Esophagus muscularis mucosa (tissue), 4 donors: ENCODE data around the gene AKAP13. TPM values are rescaled to one million over a fixed set of nuclear protein-coding genes. Genes with fewer than 3 reads are reported as not detected.

Experiments used
- DNase-seq: peaks from one replicate; pipeline ENCODE4 v3.0.0-alpha.2; 2017; ENCODE audit errors: extremely low spot score
- H3K27ac ChIP-seq, 4 donors: fragments of 200-600 bp; sonication (generic); replicated peaks in 1 of 4; 1 replicate in 3 of 4; 2 replicates in 1 of 4; pipeline ENCODE4 v1.5.1; 2016 to 2019; ENCODE audit warnings: mild to moderate bottlenecking in 1 of 4
- H3K27me3 ChIP-seq, 4 donors: fragments of 200-600 bp; sonication (generic); one replicate each; pipeline versions ENCODE4 v1.5.1 to v1.6.0; 2016 to 2019
- H3K36me3 ChIP-seq, 4 donors: fragments of 200-600 bp; sonication (generic); one replicate each; pipeline ENCODE4 v1.5.1; 2016 to 2019
- H3K4me1 ChIP-seq, 4 donors: fragments of 200-600 bp; sonication (generic); one replicate each; pipeline ENCODE4 v1.5.1; 2016 to 2019
- H3K4me3 ChIP-seq, 4 donors: fragments of 200-600 bp; sonication (generic); 1 replicate in 2 of 4; 2 replicates in 2 of 4; pipeline ENCODE4 v1.5.1; 2016 to 2019; ENCODE audit warnings: mild to moderate bottlenecking in 4 of 4, moderate library complexity in 1 of 4
- H3K9me3 ChIP-seq, 4 donors: fragments of 200-600 bp; sonication (generic); 1 replicate in 3 of 4; 2 replicates in 1 of 4; pipeline ENCODE4 v1.5.1; 2016 to 2019
- CTCF ChIP-seq, 3 experiments: fragments of 200-600 bp in 2 of 3; fragments of 450-650 bp in 1 of 3; sonication (generic) in 2 of 3; IDR thresholded peaks; one replicate each; pipeline ENCODE4 v1.5.1; 2017 to 2019; ENCODE audit warnings: antibody characterized with exemption in 3 of 3, mild to moderate bottlenecking in 2 of 3, moderate library complexity in 1 of 3
- EP300 ChIP-seq: sonication (generic); formaldehyde crosslinking; IDR thresholded peaks from one replicate; pipeline ENCODE4 v1.6.1; 2017; ENCODE audit warnings: antibody characterized with exemption
- POLR2A ChIP-seq: fragments of 450-650 bp; IDR thresholded peaks from one replicate; pipeline ENCODE4 v1.6.1; 2017; ENCODE audit warnings: antibody characterized with exemption, moderate library complexity, mild to moderate bottlenecking, low read depth
- POLR2AphosphoS5 ChIP-seq, 2 donors: sonication (generic); formaldehyde crosslinking; IDR thresholded peaks; one replicate each; pipeline ENCODE4 v1.6.1; 2017; ENCODE audit warnings: antibody characterized with exemption in 2 of 2
- WGBS: methylation state at CpG from one replicate; pipeline ENCODE4 v1.1.5; 2018; 5-methylcytosine and 5-hydroxymethylcytosine counted together
- intact Hi-C: fragments of 100-400 bp; cut with DNase I; formaldehyde crosslinking; loops from one replicate; pipeline ENCODE4 v1.15.1; 2023
- total RNA-seq, 4 donors: library from RNA; depleted of rRNA; stranded (reverse); fragments of >200 nt; gene quantifications; one replicate each; pipeline versions ENCODE4 v1.1.0 to v1.2.1, GENCODE V29; 2016

The AKAP13 gene
- total RNA-seq, 4 donors from 2014 or later: 232 to 323 (median 284) TPM

GRCh38 chr15:85568261-85568808 lies 187.9 kb downstream of the AKAP13 start:
- 87% methylated on average over 7 of the region's 7 CpGs for WGBS
- Histone ChIP-seq H3K4me1 (peaks cover 33 to 45% (median 41%) of the 10 kb centered on the region in 4 donors), H3K4me3 (no peak overlapping the region), H3K36me3 (no peaks in the 10 kb centered on the region), H3K27me3 (no peaks in the 10 kb centered on the region), H3K9me3 (no peaks in the 10 kb centered on the region), H3K27ac (peak overlapping the region in 1 of 4 donors; percentile 29)
- DNase-seq: no peak
- no peak for TF ChIP-seq EP300
- TF ChIP-seq POLR2AphosphoS5 (IDR thresholded peaks at IDR 0.05): no peak
- no peak for TF ChIP-seq POLR2A
- no peak for TF ChIP-seq CTCF (IDR thresholded peaks at IDR 0.05)
- intact Hi-C loops: no loop called here

- Histone ChIP-seq H3K4me3 (no peak overlapping the region), H3K4me1 (peaks cover 18 to 29% (median 24%) of the 10 kb centered on the region in 4 donors), H3K27ac (peak overlapping the region in 1 of 4 donors; percentile 5), H3K27me3 (no peaks in the 10 kb centered on the region), H3K36me3 (peaks cover 0 to 3% (median 0%) of the 10 kb centered on the region in 4 donors), H3K9me3 (no peaks in the 10 kb centered on the region)
- intact Hi-C loops: no loop called here
- 89% methylated on average over 8 of the region's 8 CpGs for WGBS
- DNase-seq: no peak
- no peak for TF ChIP-seq EP300
- TF ChIP-seq POLR2AphosphoS5 (IDR thresholded peaks at IDR 0.05): no peak
- no peak for TF ChIP-seq CTCF (IDR thresholded peaks at IDR 0.05)
- TF ChIP-seq POLR2A: no peak
These were observed 189.9 kb downstream of the AKAP13 start for GRCh38 chr15:85570336-85570735.

GRCh38 chr15:85571780-85572179 lies 191.4 kb downstream of the AKAP13 start:
- no peak for TF ChIP-seq POLR2A
- Histone ChIP-seq H3K27me3 (no peaks in the 10 kb centered on the region), H3K36me3 (peaks cover 0 to 6% (median 2%) of the 10 kb centered on the region in 4 donors), H3K4me3 (no peak overlapping the region), H3K4me1 (peaks cover 23 to 41% (median 35%) of the 10 kb centered on the region in 4 donors), H3K9me3 (no peaks in the 10 kb centered on the region), H3K27ac (no peak overlapping the region)
- WGBS: 100% methylated on average over 1 of the region's 1 CpG
- intact Hi-C loops: no loop called here
- DNase-seq: no peak

GRCh38 chr15:85576392-85576791 lies 196.0 kb downstream of the AKAP13 start:
- H3K27ac ChIP-seq: peak overlapping the region; percentile 37 to 51 (median 50)
- 57% methylated on average over 3 of the region's 3 CpGs for WGBS
- no peaks in the 10 kb centered on the region for H3K27me3 ChIP-seq
- no peak for DNase-seq
- TF ChIP-seq CTCF (IDR thresholded peaks at IDR 0.05): no peak
- TF ChIP-seq EP300: no peak
- no peak for TF ChIP-seq POLR2A
- no peak for TF ChIP-seq POLR2AphosphoS5 (IDR thresholded peaks at IDR 0.05)
- H3K4me3 ChIP-seq: no peak overlapping the region
- H3K36me3 ChIP-seq: peaks cover 0 to 10% (median 2%) of the 10 kb centered on the region in 4 donors
- no peaks in the 10 kb centered on the region for H3K9me3 ChIP-seq
- peaks cover 43 to 67% (median 53%) of the 10 kb centered on the region in 4 donors for H3K4me1 ChIP-seq
- intact Hi-C loops: no loop called here

- peaks cover 49 to 83% (median 78%) of the 10 kb centered on the region in 4 donors for H3K4me1 ChIP-seq
- peak; percentile 59 to 72 for TF ChIP-seq POLR2AphosphoS5 (IDR thresholded peaks at IDR 0.05)
- TF ChIP-seq EP300: no peak
- no peak for TF ChIP-seq POLR2A
- H3K4me3 ChIP-seq: peak overlapping the region; percentile 6 to 21 (median 14)
- no peaks in the 10 kb centered on the region for H3K9me3 ChIP-seq
- no peaks in the 10 kb centered on the region for H3K27me3 ChIP-seq
- no peak for DNase-seq
- H3K27ac ChIP-seq: peak overlapping the region; percentile 83 to 89 (median 84)
- intact Hi-C loops: no loop called here
- peaks cover 0 to 10% (median 2%) of the 10 kb centered on the region in 4 donors for H3K36me3 ChIP-seq
- WGBS: 38% methylated on average over 9 of the region's 9 CpGs
These were observed 198.7 kb downstream of the AKAP13 start for GRCh38 chr15:85578941-85579701.
